Activated T-helper 2 cell treated with anti-CD3 and anti-CD28 coated beads, Interferon-gamma antibody, Interleukin-2, Interleukin-4, amounts not matched to agents 10 μg/mL and 5 μg/mL and 100 μg/mL, durations not matched to agents 14 hours and 24 hours and 36 hours (primary cell): ENCODE data around the gene MSANTD3. TPM values are rescaled to one million over a fixed set of nuclear protein-coding genes. Genes with fewer than 3 reads are reported as not detected.
A peak's percentile ranks its signal among the peaks of the same experiment; 100 is the strongest.
"Not testable (repeated sequence)": the region's sequence is repeated elsewhere in the genome, so short reads cannot be mapped to it uniquely, and the experiment has no call there.

Experiments used
- DNase-seq: peaks from one replicate; pipeline ENCODE4 v3.0.0; 2021; ENCODE audit warnings: low spot score
- H3K27ac Mint-ChIP-seq: one replicate; pipeline ENCODE4 v1.8.0; 2021; ENCODE audit warnings: mixed read lengths
- H3K27me3 Mint-ChIP-seq: one replicate; pipeline ENCODE4 v1.8.0; 2021; ENCODE audit warnings: low read depth, mixed read lengths
- H3K36me3 Mint-ChIP-seq: one replicate; pipeline ENCODE4 v1.8.0; 2021; ENCODE audit warnings: low read depth, mixed read lengths
- H3K4me1 Mint-ChIP-seq: one replicate; pipeline ENCODE4 v1.8.0; 2021; ENCODE audit warnings: low read depth, mixed read lengths
- H3K4me3 Mint-ChIP-seq: one replicate; pipeline ENCODE4 v1.8.0; 2021; ENCODE audit warnings: low read depth, mild to moderate bottlenecking, moderate library complexity, mixed read lengths
- H3K9me3 Mint-ChIP-seq: one replicate; pipeline ENCODE4 v1.8.0; 2021; ENCODE audit warnings: mixed read lengths
- intact Hi-C: fragments of 100-400 bp; cut with micrococcal nuclease; formaldehyde crosslinking; loops from one replicate; pipeline ENCODE4 v1.15.1; 2023
- total RNA-seq: library from RNA; stranded (reverse); gene quantifications from 2 replicates; pipeline ENCODE4 v1.2.3, GENCODE V29; 2022

MSANTD3 gene
- 16.2 and 17.6 TPM in 2 replicates for total RNA-seq

GRCh38 chr9:100426530-100427365, at the start of gene MSANTD3:
MSANTD3 (plus strand) TSS chr9:100427143; CDS start chr9:100441939, 14,796 bp downstream.
- H3K36me3 Mint-ChIP-seq = peaks cover 8% of the 10 kb centered on the region

DNA sequence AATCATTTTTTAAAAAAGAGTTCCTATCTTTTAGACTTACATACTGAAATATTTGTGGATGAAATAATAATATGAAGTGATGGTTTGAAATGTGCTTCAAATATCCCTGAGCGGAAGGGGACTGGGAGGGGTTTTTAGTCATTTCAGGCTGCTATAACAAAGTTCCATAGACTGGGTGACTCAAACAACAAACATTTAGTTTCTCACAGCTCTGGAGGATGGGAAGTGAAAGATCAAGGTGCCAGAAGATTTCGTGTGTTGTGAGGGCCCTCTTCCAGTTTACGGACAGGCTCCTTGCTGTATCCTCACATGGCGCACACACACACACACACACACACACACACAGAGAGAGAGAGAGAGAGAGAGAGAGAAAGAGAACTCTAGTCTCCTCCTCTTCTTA, 47.1 kb upstream of the MSANTD3 start:
- Mint-ChIP-seq H3K27me3 (no peaks in the 10 kb centered on the region), H3K9me3 (peaks cover 12% of the 10 kb centered on the region), H3K4me1 (no peaks in the 10 kb centered on the region), H3K27ac (no peak overlapping the region), H3K36me3 (no peaks in the 10 kb centered on the region), H3K4me3 (no peak overlapping the region)
- intact Hi-C loops = no loop called here
- no peak for DNase-seq

More at GRCh38 chr9:100426530-100427365, at the start of gene MSANTD3:
- Mint-ChIP-seq H3K9me3 (no peaks in the 10 kb centered on the region), H3K4me3 (peak within 1 kb of the TSS; percentile 85), H3K27ac (peak within 1 kb of the TSS; percentile 89), H3K27me3 (peaks cover 11% of the 10 kb centered on the region), H3K4me1 (peaks cover 26% of the 10 kb centered on the region)
- intact Hi-C loops = loop anchor here (1.0 to 5.0 kb wide), 3 partner anchors 15 to 171 kb away; partner anchors contain the start of gene TEX10
- DNase-seq = peak; percentile 50

- H3K36me3 Mint-ChIP-seq, H3K4me3 Mint-ChIP-seq, H3K27ac Mint-ChIP-seq, DNase-seq, H3K27me3 Mint-ChIP-seq, intact Hi-C loops, H3K4me1 Mint-ChIP-seq, H3K9me3 Mint-ChIP-seq: not testable (repeated sequence)
These were observed 34.0 kb upstream of the MSANTD3 start for GRCh38 chr9:100392989-100393388.

DNA sequence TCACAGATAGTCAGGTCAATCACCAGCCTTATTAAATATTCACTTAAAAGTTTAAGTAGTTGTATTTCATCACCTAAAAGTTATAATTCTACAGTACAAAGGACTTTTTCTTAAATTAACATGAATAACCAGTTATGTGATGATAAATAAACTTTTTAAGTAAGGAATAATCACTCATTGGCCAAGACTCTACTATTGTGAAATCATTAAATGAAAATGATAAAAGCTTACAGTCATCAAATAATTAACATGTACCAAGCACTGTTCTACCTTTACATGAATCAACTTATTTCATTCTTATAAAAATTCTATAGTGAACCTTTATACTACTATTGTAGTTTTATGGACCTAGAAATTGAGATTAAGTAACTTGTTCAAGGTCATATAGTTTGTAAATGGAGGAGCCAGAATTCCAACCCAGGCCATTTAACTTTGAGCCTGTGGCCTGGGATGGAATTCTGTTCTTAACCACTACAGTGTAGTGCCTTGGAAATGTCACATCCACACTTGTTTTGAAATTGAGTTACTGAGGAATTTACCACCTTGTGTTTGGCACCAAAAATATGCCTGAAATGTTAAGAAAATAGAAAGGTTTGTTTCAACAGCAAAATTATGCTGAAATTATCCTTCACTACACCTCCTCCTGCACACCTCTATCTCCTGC, 32.8 kb upstream of the MSANTD3 start:
- Mint-ChIP-seq H3K27ac (no peak overlapping the region), H3K4me1 (no peaks in the 10 kb centered on the region), H3K4me3 (no peak overlapping the region), H3K27me3 (peaks cover 2% of the 10 kb centered on the region), H3K9me3 (no peaks in the 10 kb centered on the region), H3K36me3 (no peaks in the 10 kb centered on the region)
- DNase-seq = no peak
- intact Hi-C loops = no loop called here

DNA sequence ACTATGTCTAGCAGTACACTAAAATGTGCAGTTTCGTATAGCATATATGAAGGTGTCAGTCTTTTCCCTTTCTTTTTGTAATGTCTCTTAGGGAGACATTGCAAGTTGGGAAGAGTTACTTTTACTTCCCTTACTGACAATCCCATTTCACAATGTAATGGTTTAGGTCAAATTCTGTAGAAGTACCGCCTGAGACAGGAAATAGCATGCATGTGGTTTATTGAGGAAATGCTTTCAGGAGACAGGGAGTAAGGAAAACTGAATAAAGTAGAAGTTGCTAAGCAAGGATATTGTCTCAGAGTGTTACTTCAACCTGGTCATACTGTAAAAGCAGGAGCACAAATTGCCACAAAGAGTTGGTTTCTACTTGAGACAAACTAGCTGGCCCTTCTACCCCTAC, 32.1 kb upstream of the MSANTD3 start:
- H3K27me3 Mint-ChIP-seq = peaks cover 2% of the 10 kb centered on the region
- H3K36me3 Mint-ChIP-seq = no peaks in the 10 kb centered on the region
- DNase-seq = no peak
- intact Hi-C loops = no loop called here
- no peak overlapping the region for H3K27ac Mint-ChIP-seq
- H3K9me3 Mint-ChIP-seq = no peaks in the 10 kb centered on the region
- no peaks in the 10 kb centered on the region for H3K4me1 Mint-ChIP-seq
- no peak overlapping the region for H3K4me3 Mint-ChIP-seq

GRCh38 chr9:100396769-100397168, 30.2 kb upstream of the MSANTD3 start:
- no peak overlapping the region for H3K27ac Mint-ChIP-seq
- H3K9me3 Mint-ChIP-seq = no peaks in the 10 kb centered on the region
- intact Hi-C loops = no loop called here
- H3K4me1 Mint-ChIP-seq = no peaks in the 10 kb centered on the region
- peaks cover 13% of the 10 kb centered on the region for H3K27me3 Mint-ChIP-seq
- H3K36me3 Mint-ChIP-seq = no peaks in the 10 kb centered on the region
- H3K4me3 Mint-ChIP-seq = no peak overlapping the region
- no peak for DNase-seq

- H3K27me3 Mint-ChIP-seq = peaks cover 15% of the 10 kb centered on the region
- H3K36me3 Mint-ChIP-seq = no peaks in the 10 kb centered on the region
- intact Hi-C loops = no loop called here
- H3K4me3 Mint-ChIP-seq = no peak overlapping the region
- DNase-seq = no peak
- no peaks in the 10 kb centered on the region for H3K4me1 Mint-ChIP-seq
- no peaks in the 10 kb centered on the region for H3K9me3 Mint-ChIP-seq
- H3K27ac Mint-ChIP-seq = no peak overlapping the region
These were observed 29.2 kb upstream of the MSANTD3 start for GRCh38 chr9:100397529-100398266.

DNA sequence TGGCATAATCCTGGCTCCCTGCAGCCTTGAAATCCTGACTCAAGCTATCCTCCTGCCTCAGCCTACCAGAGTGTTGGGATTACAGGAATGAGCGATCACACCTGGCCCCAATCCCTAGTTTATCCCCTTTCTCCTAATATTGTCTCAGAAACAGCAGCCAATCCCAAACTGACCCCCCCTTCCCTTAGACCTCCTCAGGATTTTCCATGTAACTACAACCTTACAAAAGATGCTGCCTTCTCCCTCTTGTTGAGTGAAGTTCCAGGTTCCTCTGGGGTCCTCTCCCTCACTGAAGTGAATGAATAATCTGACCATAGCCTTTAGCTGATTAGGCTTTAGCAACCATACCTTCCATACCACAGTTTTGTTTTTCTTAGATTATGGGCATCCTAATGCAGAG, 25.9 kb upstream of the MSANTD3 start:
- Mint-ChIP-seq H3K9me3 (no peaks in the 10 kb centered on the region), H3K27me3 (peaks cover 20% of the 10 kb centered on the region), H3K4me1 (no peaks in the 10 kb centered on the region), H3K27ac (no peak overlapping the region), H3K4me3 (no peak overlapping the region), H3K36me3 (no peaks in the 10 kb centered on the region)
- DNase-seq = no peak
- intact Hi-C loops = no loop called here

- Mint-ChIP-seq H3K9me3 (peaks cover 3% of the 10 kb centered on the region), H3K36me3 (no peaks in the 10 kb centered on the region), H3K4me1 (peaks cover 10% of the 10 kb centered on the region), H3K4me3 (no peak overlapping the region), H3K27ac (no peak overlapping the region), H3K27me3 (peaks cover 18% of the 10 kb centered on the region)
- no peak for DNase-seq
- intact Hi-C loops = no loop called here
These were observed 20.0 kb upstream of the MSANTD3 start for GRCh38 chr9:100406962-100407361.

DNA sequence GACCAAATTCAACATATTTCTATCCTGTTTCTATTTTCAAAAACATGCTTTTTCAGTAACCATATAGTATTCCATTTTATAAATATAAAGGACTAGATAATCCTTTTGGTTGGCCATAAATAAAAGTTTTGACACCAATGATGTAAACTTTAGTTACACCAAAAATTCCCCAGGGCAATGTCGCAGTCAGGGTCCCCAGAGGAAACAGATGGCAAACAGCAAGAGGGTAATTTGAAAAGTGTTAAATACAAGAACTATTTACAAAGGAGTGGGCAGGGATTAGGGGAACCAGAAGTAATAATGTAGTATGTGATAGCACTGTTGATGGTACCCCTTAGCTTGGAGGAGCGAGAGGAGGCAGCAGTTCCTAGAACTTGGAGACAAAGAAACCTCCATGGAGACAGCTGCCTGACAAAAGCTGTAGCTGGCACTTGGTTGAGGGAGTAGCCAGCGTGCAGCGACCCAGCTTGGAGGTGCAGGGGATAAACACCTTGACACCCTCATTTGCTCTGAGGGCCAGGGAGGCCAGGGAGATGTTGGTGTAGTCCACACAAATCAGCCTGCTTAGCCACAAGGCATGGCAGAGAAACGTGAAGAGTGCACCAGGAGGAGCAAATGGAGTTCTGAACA, 18.3 kb upstream of the MSANTD3 start:
- intact Hi-C loops = no loop called here

DNA sequence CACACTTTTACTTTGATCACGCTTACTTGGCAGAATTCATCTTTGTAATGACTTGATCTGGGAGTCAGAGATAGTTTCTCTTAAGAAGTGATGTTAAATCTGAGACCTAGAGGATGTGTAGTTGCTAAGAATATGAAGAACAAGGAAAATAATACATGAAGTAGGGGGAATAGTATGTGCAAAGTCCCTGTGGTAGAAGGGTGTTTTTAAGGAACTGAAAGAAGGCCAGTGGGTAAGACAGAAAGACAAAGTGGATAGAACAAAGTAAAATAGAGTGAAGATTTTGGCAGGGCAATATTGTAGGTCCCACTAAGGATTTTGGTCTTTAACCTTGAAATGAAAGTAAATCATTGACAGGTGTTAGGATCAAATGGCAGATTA, 17.8 kb upstream of the MSANTD3 start:
- Mint-ChIP-seq H3K4me1 (peaks cover 12% of the 10 kb centered on the region), H3K4me3 (no peak overlapping the region), H3K36me3 (no peaks in the 10 kb centered on the region), H3K9me3 (peaks cover 4% of the 10 kb centered on the region), H3K27ac (no peak overlapping the region), H3K27me3 (peaks cover 17% of the 10 kb centered on the region)
- no peak for DNase-seq
- intact Hi-C loops = no loop called here

More for the DNA sequence above, 18.3 kb upstream of the MSANTD3 start:
- no peak for DNase-seq
- peaks cover 4% of the 10 kb centered on the region for H3K9me3 Mint-ChIP-seq
- H3K27me3 Mint-ChIP-seq = peaks cover 15% of the 10 kb centered on the region
- H3K4me3 Mint-ChIP-seq = no peak overlapping the region
- no peaks in the 10 kb centered on the region for H3K36me3 Mint-ChIP-seq
- no peak overlapping the region for H3K27ac Mint-ChIP-seq
- peaks cover 12% of the 10 kb centered on the region for H3K4me1 Mint-ChIP-seq

- intact Hi-C loops = loop anchor here (1.0 kb wide), 1 partner anchor 15 kb away; no protein-coding TSS in a partner anchor
- H3K9me3 Mint-ChIP-seq = peaks cover 4% of the 10 kb centered on the region
- no peaks in the 10 kb centered on the region for H3K36me3 Mint-ChIP-seq
- H3K4me3 Mint-ChIP-seq = peak overlapping the region; percentile 77
- peak; percentile 83 for DNase-seq
- peaks cover 12% of the 10 kb centered on the region for H3K4me1 Mint-ChIP-seq
- peaks cover 15% of the 10 kb centered on the region for H3K27me3 Mint-ChIP-seq
- H3K27ac Mint-ChIP-seq = peak overlapping the region; percentile 43
These were observed 15.3 kb upstream of the MSANTD3 start for GRCh38 chr9:100411472-100412283.
